ENCODE measurements around the gene KRTAP10-7. TPM values are rescaled to one million over a fixed set of nuclear protein-coding genes. Genes with fewer than 3 reads are reported as not detected.

KRTAP10-7 gene
- total and polyA plus RNA-seq, 2 donors (not counting 1 experiment from before 2014, with no cell fraction given): not detected

GRCh38 chr21:44613386-44614155, 13.2 kb downstream of the KRTAP10-7 start:
- Histone ChIP-seq H3K9me3 (ENCODE audit: control insufficient read depth, insufficient read depth, low read depth, low read length) (no peaks in the 10 kb centered on the region), H3K27ac (ENCODE audit: insufficient read depth, low read length) (no peak overlapping the region), H3K79me2 (ENCODE audit: control insufficient read depth, insufficient read depth, low read length) (no peaks in the 10 kb centered on the region), H3K36me3 (ENCODE audit: control insufficient read depth, insufficient read depth, low read length) (no peaks in the 10 kb centered on the region), H2AFZ (ENCODE audit: low read length) (no peak overlapping the region), H3K9ac (ENCODE audit: insufficient read depth, low read length) (no peak overlapping the region), H3K4me3 (replicated peaks in 1 of 4; ENCODE audit: control extremely low read depth in 1 of 4, insufficient read depth in 1 of 4, low read depth in 3 of 4, low read length in 4 of 4) (no peak overlapping the region), H3K4me1 (ENCODE audit: control insufficient read depth, extremely low read depth, insufficient read depth, low read length) (no peaks in the 10 kb centered on the region), H3K4me2 (ENCODE audit: extremely low read depth, insufficient read depth, low read length) (no peak overlapping the region), H4K20me1 (ENCODE audit: control insufficient read depth, extremely low read depth, insufficient read depth, low read length) (no peaks in the 10 kb centered on the region), H3K27me3 (ENCODE audit: control insufficient read depth, insufficient read depth, low read length) (no peaks in the 10 kb centered on the region)
- TF ChIP-seq EZH2 (IDR thresholded peaks at IDR 0.05; ENCODE audit: low read length, missing control alignments): no peak
- no peak for TF ChIP-seq CTCF (conservative IDR thresholded peaks at IDR 0.05 in 1 of 2, IDR thresholded peaks at IDR 0.05 in 1 of 2; ENCODE audit: low read depth in 1 of 2, low read length in 2 of 2)
- no peak for DNase-seq (ENCODE audit: low read depth in 2 of 2)

GRCh38 chr21:44614161-44614631, 13.8 kb downstream of the KRTAP10-7 start:
- no peaks in the 10 kb centered on the region for H3K9me3 ChIP-seq (ENCODE audit: control insufficient read depth, insufficient read depth, low read depth, low read length)
- H4K20me1 ChIP-seq (ENCODE audit: control insufficient read depth, extremely low read depth, insufficient read depth, low read length): no peaks in the 10 kb centered on the region
- H2AFZ ChIP-seq (ENCODE audit: low read length): no peak overlapping the region
- no peak for TF ChIP-seq CTCF (conservative IDR thresholded peaks at IDR 0.05 in 1 of 2, IDR thresholded peaks at IDR 0.05 in 1 of 2; ENCODE audit: low read depth in 1 of 2, low read length in 2 of 2)
- TF ChIP-seq EZH2 (IDR thresholded peaks at IDR 0.05; ENCODE audit: low read length, missing control alignments): no peak
- H3K27me3 ChIP-seq (ENCODE audit: control insufficient read depth, insufficient read depth, low read length): no peaks in the 10 kb centered on the region
- H3K36me3 ChIP-seq (ENCODE audit: control insufficient read depth, insufficient read depth, low read length): no peaks in the 10 kb centered on the region
- no peaks in the 10 kb centered on the region for H3K79me2 ChIP-seq (ENCODE audit: control insufficient read depth, insufficient read depth, low read length)
- no peak overlapping the region for H3K27ac ChIP-seq (ENCODE audit: insufficient read depth, low read length)
- no peak overlapping the region for H3K4me2 ChIP-seq (ENCODE audit: extremely low read depth, insufficient read depth, low read length)
- no peak for DNase-seq (ENCODE audit: low read depth in 2 of 2)
- H3K4me3 ChIP-seq (replicated peaks in 1 of 4; ENCODE audit: control extremely low read depth in 1 of 4, insufficient read depth in 1 of 4, low read depth in 3 of 4, low read length in 4 of 4): no peak overlapping the region
- no peaks in the 10 kb centered on the region for H3K4me1 ChIP-seq (ENCODE audit: control insufficient read depth, extremely low read depth, insufficient read depth, low read length)
- no peak overlapping the region for H3K9ac ChIP-seq (ENCODE audit: insufficient read depth, low read length)

DNA sequence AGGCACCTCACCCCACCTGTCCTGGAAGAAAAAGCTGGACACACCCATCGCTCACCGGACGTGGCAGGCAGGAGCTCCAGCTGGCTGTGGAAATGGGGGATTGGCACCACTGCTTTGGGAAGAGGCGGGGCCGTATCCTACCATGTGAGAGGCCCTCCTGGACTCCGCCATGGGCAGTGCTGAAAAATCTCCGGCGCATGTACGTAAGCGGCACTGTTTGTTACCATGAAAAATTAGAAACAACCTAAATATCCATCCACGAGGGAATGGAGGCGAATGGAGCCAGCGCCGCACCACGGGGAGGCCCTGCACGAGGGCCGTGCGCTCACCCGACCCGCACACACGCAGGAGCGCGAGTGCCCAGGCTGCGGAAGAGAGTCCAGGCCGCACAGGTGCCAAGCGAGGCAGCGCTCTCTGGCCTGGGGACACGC, 14.6 kb downstream of the KRTAP10-7 start:
- no peak overlapping the region for H3K27ac ChIP-seq (ENCODE audit: insufficient read depth, low read length)
- no peaks in the 10 kb centered on the region for H3K36me3 ChIP-seq (ENCODE audit: control insufficient read depth, insufficient read depth, low read length)
- no peak overlapping the region for H3K4me2 ChIP-seq (ENCODE audit: extremely low read depth, insufficient read depth, low read length)
- DNase-seq (ENCODE audit: low read depth in 2 of 2): no peak
- H3K27me3 ChIP-seq (ENCODE audit: control insufficient read depth, insufficient read depth, low read length): no peaks in the 10 kb centered on the region
- TF ChIP-seq EZH2 (IDR thresholded peaks at IDR 0.05; ENCODE audit: low read length, missing control alignments) (no peak), CTCF (conservative IDR thresholded peaks at IDR 0.05 in 1 of 2, IDR thresholded peaks at IDR 0.05 in 1 of 2; ENCODE audit: low read depth in 1 of 2, low read length in 2 of 2) (no peak)
- no peaks in the 10 kb centered on the region for H3K4me1 ChIP-seq (ENCODE audit: control insufficient read depth, extremely low read depth, insufficient read depth, low read length)
- no peak overlapping the region for H2AFZ ChIP-seq (ENCODE audit: low read length)
- H3K79me2 ChIP-seq (ENCODE audit: control insufficient read depth, insufficient read depth, low read length): no peaks in the 10 kb centered on the region
- no peaks in the 10 kb centered on the region for H3K9me3 ChIP-seq (ENCODE audit: control insufficient read depth, insufficient read depth, low read depth, low read length)
- H3K4me3 ChIP-seq (replicated peaks in 1 of 4; ENCODE audit: control extremely low read depth in 1 of 4, insufficient read depth in 1 of 4, low read depth in 3 of 4, low read length in 4 of 4): no peak overlapping the region
- no peaks in the 10 kb centered on the region for H4K20me1 ChIP-seq (ENCODE audit: control insufficient read depth, extremely low read depth, insufficient read depth, low read length)
- no peak overlapping the region for H3K9ac ChIP-seq (ENCODE audit: insufficient read depth, low read length)
